Breast epithelium (tissue), 3 donors: ENCODE measurements around the gene RRP8.

Experiments used
- CTCF ChIP-seq, 3 donors: fragments of 450-650 bp; IDR thresholded peaks; one replicate each; pipeline ENCODE4 v1.5.1; 2016 to 2017; ENCODE audit warnings: antibody characterized with exemption in 3 of 3, mild to moderate bottlenecking in 3 of 3, moderate library complexity in 3 of 3
- POLR2A ChIP-seq: fragments of 450-650 bp; IDR thresholded peaks from one replicate; pipeline ENCODE4 v1.6.1; 2016; ENCODE audit warnings: antibody characterized with exemption, mild to moderate bottlenecking, moderate library complexity

GRCh38 chr11:6628526-6628925 is 25.1 kb upstream of the RRP8 start:
- TF ChIP-seq CTCF (IDR thresholded peaks at IDR 0.05), result no peak
- no peak for TF ChIP-seq POLR2A
